ENCODE measurements around the gene CSNK2A2.
A peak's percentile ranks its signal among the peaks of the same experiment; 100 is the strongest.

Gene CSNK2A2

GRCh38 chr16:58236231-58236690 is 38.4 kb upstream of the CSNK2A2 start:
- peak overlapping the region; percentile 62 for H3K9ac ChIP-seq (ENCODE audit: low read length)
- H3K4me3 ChIP-seq (ENCODE audit: insufficient read depth, low read length, poor library complexity, severe bottlenecking), result peak overlapping the region; percentile 52
- no peak overlapping the region for H3K27ac ChIP-seq (ENCODE audit: low read depth, low read length)
- H3K9me3 ChIP-seq (ENCODE audit: insufficient read depth, low read length), result no peaks in the 10 kb centered on the region
- peak overlapping the region; percentile 97 for H2AFZ ChIP-seq (ENCODE audit: low read depth, low read length, severe bottlenecking)
- H3K27me3 ChIP-seq (ENCODE audit: low read length), result no peaks in the 10 kb centered on the region
- H3K79me2 ChIP-seq (ENCODE audit: insufficient read depth, low read length), result no peaks in the 10 kb centered on the region
- TF ChIP-seq CTCF (IDR thresholded peaks at IDR 0.05; ENCODE audit: insufficient read depth, low read length, poor library complexity, severe bottlenecking) (no peak), EZH2phosphoT487 (conservative IDR thresholded peaks at IDR 0.05; ENCODE audit: low read length) (no peak)
- no peaks in the 10 kb centered on the region for H4K20me1 ChIP-seq (ENCODE audit: low read depth, low read length)
- H3F3A ChIP-seq (ENCODE audit: insufficient read depth), result no peaks in the 10 kb centered on the region
- H3K9me2 ChIP-seq (replicated peaks; ENCODE audit: insufficient read depth, low read length), result no peaks in the 10 kb centered on the region
- H3K36me3 ChIP-seq (ENCODE audit: low read length), result no peaks in the 10 kb centered on the region
- H3K4me2 ChIP-seq (ENCODE audit: low read depth, low read length, poor library complexity, severe bottlenecking), result peak overlapping the region; percentile 78

GRCh38 chr16:58235663-58236062 is 37.8 kb upstream of the CSNK2A2 start:
- Histone ChIP-seq H3K79me2 (ENCODE audit: insufficient read depth, low read length) (no peaks in the 10 kb centered on the region), H2AFZ (ENCODE audit: low read depth, low read length, severe bottlenecking) (peak overlapping the region; percentile 97), H3K4me2 (ENCODE audit: low read depth, low read length, poor library complexity, severe bottlenecking) (peak overlapping the region; percentile 78), H3K4me3 (ENCODE audit: insufficient read depth, low read length, poor library complexity, severe bottlenecking) (no peak overlapping the region), H3K9ac (ENCODE audit: low read length) (peak overlapping the region; percentile 62), H4K20me1 (ENCODE audit: low read depth, low read length) (no peaks in the 10 kb centered on the region), H3K9me2 (replicated peaks; ENCODE audit: insufficient read depth, low read length) (no peaks in the 10 kb centered on the region), H3K27ac (ENCODE audit: low read depth, low read length) (no peak overlapping the region), H3K9me3 (ENCODE audit: insufficient read depth, low read length) (no peaks in the 10 kb centered on the region), H3K36me3 (ENCODE audit: low read length) (no peaks in the 10 kb centered on the region), H3F3A (ENCODE audit: insufficient read depth) (no peaks in the 10 kb centered on the region), H3K27me3 (ENCODE audit: low read length) (no peaks in the 10 kb centered on the region)
- TF ChIP-seq EZH2phosphoT487 (conservative IDR thresholded peaks at IDR 0.05; ENCODE audit: low read length) (no peak), CTCF (IDR thresholded peaks at IDR 0.05; ENCODE audit: insufficient read depth, low read length, poor library complexity, severe bottlenecking) (no peak)

GRCh38 chr16:58234831-58235595 is 37.1 kb upstream of the CSNK2A2 start:
- Histone ChIP-seq H3K27me3 (ENCODE audit: low read length) (no peaks in the 10 kb centered on the region), H4K20me1 (ENCODE audit: low read depth, low read length) (no peaks in the 10 kb centered on the region), H3K9me2 (replicated peaks; ENCODE audit: insufficient read depth, low read length) (no peaks in the 10 kb centered on the region), H3K4me2 (ENCODE audit: low read depth, low read length, poor library complexity, severe bottlenecking) (no peak overlapping the region), H3K9me3 (ENCODE audit: insufficient read depth, low read length) (no peaks in the 10 kb centered on the region), H3K79me2 (ENCODE audit: insufficient read depth, low read length) (no peaks in the 10 kb centered on the region), H2AFZ (ENCODE audit: low read depth, low read length, severe bottlenecking) (no peak overlapping the region), H3K4me3 (ENCODE audit: insufficient read depth, low read length, poor library complexity, severe bottlenecking) (no peak overlapping the region), H3F3A (ENCODE audit: insufficient read depth) (no peaks in the 10 kb centered on the region), H3K27ac (ENCODE audit: low read depth, low read length) (no peak overlapping the region), H3K9ac (ENCODE audit: low read length) (no peak overlapping the region), H3K36me3 (ENCODE audit: low read length) (no peaks in the 10 kb centered on the region)
- no peak for TF ChIP-seq EZH2phosphoT487 (conservative IDR thresholded peaks at IDR 0.05; ENCODE audit: low read length)
- TF ChIP-seq CTCF (IDR thresholded peaks at IDR 0.05; ENCODE audit: insufficient read depth, low read length, poor library complexity, severe bottlenecking), result no peak
